C1 segment of cervical spinal cord (tissue), 14 donors: Measurements from ENCODE around the gene MMP19.

Experiments used
- DNase-seq, 14 donors: peaks; one replicate each; lab custom pipeline; 2025; lab: John Stamatoyannopoulos, UW

The MMP19 gene

DNA sequence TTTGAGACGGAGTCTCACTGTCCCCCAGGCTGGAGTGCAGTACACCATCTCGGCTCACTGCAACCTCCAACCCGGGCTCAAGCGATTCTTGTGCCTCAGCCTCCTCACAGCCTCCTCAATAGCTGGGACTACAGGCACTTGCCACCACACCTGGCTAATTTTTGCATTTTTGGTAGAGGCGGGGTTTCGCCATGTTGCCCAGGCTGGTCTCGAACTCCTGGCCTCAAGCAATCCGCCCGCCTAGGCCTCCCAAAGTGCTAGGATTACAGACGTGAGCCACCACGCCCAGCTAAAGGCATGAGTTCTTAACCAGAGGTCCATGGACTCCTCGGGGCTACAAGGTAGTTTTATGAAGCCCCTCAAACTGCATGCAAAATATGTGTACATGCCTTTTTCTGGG, 27.3 kb downstream of the MMP19 start:
- DNase-seq: no peak

DNA sequence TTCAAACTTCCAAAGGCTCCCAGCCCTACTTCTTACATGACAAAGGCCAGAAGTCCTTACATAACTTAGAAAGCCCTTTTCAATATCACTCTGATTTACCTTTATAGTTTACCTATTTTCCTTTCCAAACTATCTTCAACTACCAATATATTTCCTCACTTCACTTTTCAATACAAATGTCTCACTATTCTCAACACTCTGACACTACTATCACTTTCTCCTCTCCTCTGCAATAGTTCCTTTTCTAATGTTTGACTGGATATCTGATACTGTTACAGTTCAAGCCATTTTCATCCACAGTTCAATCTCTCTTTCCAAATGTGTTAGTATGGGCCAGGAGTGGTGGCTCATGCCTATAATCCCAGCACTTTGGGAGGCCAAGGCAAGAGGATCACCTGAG, 28.5 kb downstream of the MMP19 start:
- DNase-seq: no peak

DNA sequence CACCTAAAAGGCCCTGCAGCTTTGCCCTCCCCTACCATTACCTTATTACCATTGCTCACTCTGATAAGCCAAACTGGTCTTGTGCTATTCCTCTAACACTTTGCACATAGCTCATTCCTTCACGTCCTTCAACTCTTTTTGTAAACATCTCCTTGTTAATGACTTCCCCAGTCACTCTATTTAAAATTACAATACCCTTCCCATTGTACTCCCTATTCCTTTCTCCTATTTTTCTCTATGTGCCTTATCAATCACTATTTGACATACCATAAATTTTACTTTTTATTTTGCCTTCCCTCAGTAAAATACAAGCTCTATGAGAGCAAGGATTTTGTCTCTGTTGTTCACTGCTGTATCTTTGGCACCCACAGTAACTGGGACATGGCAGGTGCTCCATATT, 30.6 kb downstream of the MMP19 start:
- no peak for DNase-seq

DNA sequence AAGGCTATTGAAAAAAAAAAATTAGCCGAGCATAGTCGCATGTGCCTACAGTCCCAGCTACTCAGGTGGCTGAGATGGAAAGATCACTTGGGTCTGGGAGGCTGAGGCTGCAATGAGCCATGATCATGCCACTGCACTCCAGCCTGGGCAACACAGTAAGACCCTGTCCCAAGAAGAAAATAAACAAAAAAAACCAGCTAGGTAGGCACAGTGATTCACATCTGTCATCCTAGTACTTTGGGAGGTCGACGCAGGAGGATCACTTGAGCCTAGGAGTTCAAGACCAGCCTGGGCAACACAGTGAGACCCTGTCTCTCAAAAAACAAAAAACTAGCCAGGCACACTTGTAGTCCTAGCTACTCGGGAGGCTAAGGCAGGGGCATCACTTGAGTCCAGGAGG, 33.5 kb downstream of the MMP19 start:
- no peak for DNase-seq

DNA sequence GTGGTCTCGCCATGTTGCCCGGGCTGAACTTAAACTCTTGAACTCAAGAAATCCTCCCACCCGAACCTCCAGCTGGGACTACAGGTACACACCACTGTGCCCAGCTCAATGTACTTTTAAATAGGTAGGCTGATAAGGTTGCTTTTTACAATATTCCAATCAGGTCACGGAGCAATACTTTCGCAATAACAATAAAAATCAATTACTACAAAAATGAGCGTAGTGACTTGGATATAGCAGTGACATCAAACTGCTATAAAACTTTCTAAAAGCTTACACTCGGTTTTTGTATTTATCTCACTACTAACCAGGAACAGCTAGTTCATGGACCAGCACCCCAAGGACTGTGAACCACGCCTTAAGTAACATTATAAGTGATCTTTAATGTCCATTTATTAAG, 35.8 kb downstream of the MMP19 start:
- no peak for DNase-seq

DNA sequence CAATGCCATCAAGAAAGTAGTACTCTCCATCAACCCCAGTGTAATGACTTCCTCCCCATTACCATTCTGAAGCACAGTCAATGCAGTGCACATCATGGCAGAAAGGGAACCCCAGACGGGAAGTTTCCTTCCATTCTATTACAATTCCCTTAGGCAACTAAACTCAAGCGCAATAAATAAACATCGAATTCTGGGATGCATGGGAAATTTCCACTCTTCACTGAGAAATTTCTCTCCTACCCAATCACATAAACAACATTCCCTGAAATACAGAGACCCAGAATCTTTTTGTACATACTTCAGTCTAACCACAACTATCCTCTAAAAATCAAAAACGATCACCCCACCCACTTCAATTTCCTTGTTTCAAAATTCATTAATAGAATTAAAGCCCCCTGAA, 45.2 kb downstream of the MMP19 start:
- DNase-seq: no peak

DNA sequence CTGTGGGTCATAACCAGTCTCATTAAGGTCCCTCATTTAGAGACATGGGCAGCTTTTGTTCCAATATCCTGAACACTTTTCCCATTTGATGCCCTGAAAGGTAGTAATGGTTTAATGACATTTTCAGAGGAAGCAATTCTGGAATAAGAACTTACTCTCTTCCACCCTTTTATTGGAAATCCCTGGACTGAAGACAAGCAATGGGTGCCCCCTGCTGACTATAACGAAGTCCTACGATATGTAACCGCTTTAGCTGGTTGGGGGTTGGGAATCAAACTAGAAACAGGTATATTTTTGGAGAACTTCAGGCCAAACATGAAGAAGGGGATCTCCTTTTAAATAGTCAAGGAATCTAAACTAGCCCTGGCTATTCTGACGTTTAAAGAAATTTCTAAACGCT, 45.7 kb downstream of the MMP19 start:
- peak in 3 of 14 donors; percentile 1 to 4 (median 1) for DNase-seq

DNA sequence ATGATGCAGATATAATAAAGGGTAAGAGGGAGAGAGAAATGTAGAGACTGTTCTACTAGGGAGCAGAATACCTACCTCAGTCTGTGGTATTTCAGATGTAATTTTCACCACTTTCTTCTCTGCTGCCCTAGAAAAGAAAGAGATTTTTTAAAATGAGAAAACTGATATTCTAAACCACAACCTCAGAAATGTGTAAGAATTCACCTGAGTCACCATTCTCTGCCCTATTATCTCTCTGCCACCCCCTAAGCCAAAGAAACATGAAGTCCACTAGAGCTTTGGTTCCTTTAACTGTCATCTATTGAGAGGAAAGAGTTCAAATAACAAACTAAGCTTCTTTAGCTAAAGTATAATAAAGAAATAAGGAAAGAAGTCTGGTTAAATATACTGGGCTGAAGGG, 46.8 kb downstream of the MMP19 start:
- no peak for DNase-seq

DNA sequence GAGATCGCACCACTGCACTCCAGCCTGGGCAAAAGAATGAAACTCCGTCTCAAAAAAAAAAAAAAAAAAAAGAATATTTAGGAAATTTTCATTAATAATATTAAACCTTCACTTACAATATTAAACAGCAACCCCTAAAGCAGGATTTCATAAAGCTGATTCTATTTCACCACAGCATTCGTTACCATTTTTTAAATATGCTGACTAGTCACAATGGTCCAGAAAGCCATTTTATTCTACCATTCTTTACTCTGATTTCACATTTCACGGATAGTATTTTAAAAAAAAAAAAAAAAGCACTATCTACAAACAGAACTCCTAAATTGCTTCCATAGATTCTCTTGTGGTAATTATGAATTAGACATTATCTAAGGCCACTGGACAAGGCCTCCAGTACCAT, 52.8 kb downstream of the MMP19 start:
- DNase-seq: no peak

DNA sequence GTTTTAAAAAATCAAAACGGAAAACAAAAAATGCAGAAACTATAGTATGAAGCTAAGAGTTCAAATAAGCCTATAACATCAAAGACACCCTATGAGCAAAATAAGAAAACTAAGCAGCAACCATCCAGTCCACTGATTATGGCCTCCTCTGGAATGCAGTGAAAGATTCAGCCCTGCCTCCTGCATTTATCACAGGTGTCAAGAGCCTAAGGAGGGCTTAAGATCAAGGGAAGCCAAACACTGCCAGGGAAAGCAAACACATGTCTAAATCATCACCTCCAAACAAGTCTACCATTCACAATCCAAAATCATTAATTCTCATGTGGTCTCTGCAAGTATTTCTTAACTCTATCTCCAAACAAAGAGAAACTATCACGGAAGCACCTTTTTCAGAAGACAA, 53.6 kb downstream of the MMP19 start:
- no peak for DNase-seq

DNA sequence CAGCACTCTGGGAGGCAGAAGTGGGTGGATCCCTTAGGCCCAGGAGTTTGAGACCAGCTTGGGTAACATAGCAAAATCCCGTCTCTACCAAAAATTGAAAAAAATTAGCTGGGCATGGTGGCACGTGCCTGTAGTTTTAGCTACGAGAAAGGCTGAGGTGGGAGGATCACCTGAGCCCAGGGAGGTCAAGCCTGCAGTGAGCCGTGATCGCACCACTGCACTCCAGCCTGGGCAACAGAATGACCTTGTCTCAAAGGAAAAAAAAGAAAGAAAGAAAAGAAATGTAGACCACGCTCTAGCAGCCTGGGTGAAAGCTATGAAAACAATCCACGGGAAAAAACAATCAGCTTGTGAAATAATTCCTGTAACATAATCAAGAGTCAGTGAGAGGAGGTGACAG, 54.2 kb downstream of the MMP19 start:
- no peak for DNase-seq
